SK-N-SH (cell line): ENCODE data around the gene GALNT18. TPM values are rescaled to one million over a fixed set of nuclear protein-coding genes. Genes with fewer than 3 reads are reported as not detected.

Experiments
- CTCF ChIA-PET: fragments of 300-600, 350-600 bp; formaldehyde crosslinking; extraction: SDS; loops from one replicate; lab custom pipeline; 2021; lab: Yijun Ruan, JAX
- POLR2A ChIA-PET: fragments of 350-600 bp; sonication (Branson Sonifier 250); formaldehyde crosslinking; extraction: SDS; loops from one replicate; lab custom pipeline; 2020; ENCODE audit warnings: antibody characterized with exemption, inconsistent platforms; lab: Yijun Ruan, JAX
- DNase-seq: peaks from one replicate; pipeline ENCODE4 v3.0.0; 2012
- H2AFZ ChIP-seq: fragments of 200-600 bp; sonication (generic); 2 replicates; pipeline ENCODE4 v1.8.1; 2016; ENCODE audit warnings: antibody characterized with exemption, mild to moderate bottlenecking, low read depth
- H3F3A ChIP-seq: fragments of 200-600 bp; sonication (generic); replicated peaks from 2 replicates; pipeline ENCODE3; 2016; ENCODE audit warnings: antibody characterized with exemption, mild to moderate bottlenecking; ENCODE audit not compliant: insufficient read depth
- H3K27ac ChIP-seq, 2 experiments: fragments of 200-500 bp in 1 of 2; fragments of 200-600 bp in 1 of 2; sonication (Bioruptor generic) in 1 of 2; sonication (generic), shearing (Covaris generic) in 1 of 2; 2 replicates each; pipeline versions ENCODE4 v1.5.1 to v1.6.1; 2014 to 2016; ENCODE audit warnings: low read depth in 2 of 2, inconsistent platforms in 1 of 2, low read length in 1 of 2, mild to moderate bottlenecking in 1 of 2, mixed read lengths in 1 of 2
- H3K27me3 ChIP-seq: fragments of 200-600 bp; sonication (generic), shearing (Covaris generic); 2 replicates; pipeline ENCODE4 v1.6.1; 2016; ENCODE audit warnings: mixed run types; ENCODE audit not compliant: insufficient read depth
- H3K36me3 ChIP-seq, 2 experiments: fragments of 200-500 bp in 1 of 2; fragments of 200-600 bp in 1 of 2; sonication (Bioruptor generic) in 1 of 2; sonication (generic) in 1 of 2; replicated peaks in 1 of 2; 2 replicates each; pipeline versions ENCODE3 to v1.5.1; 2014 to 2016; ENCODE audit warnings: low read length in 1 of 2, mild to moderate bottlenecking in 1 of 2; ENCODE audit not compliant: insufficient read depth in 2 of 2, control insufficient read depth in 1 of 2
- H3K4me1 ChIP-seq, 2 experiments: fragments of 200-500 bp in 1 of 2; fragments of 200-600 bp in 1 of 2; sonication (Bioruptor generic) in 1 of 2; sonication (generic), shearing (Covaris generic) in 1 of 2; 2 replicates each; pipeline versions ENCODE4 v1.5.1 to v1.6.1; 2014 to 2016; ENCODE audit warnings: low read depth in 1 of 2, low read length in 1 of 2, mixed run types in 1 of 2; ENCODE audit not compliant: insufficient read depth in 2 of 2, control insufficient read depth in 1 of 2
- H3K4me2 ChIP-seq: fragments of 200-600 bp; sonication (generic), shearing (Covaris generic); 2 replicates; pipeline ENCODE4 v1.6.1; 2017; ENCODE audit warnings: mixed run types
- H3K4me3 ChIP-seq, 2 experiments: fragments of 200-500 bp in 1 of 2; fragments of 200-600 bp in 1 of 2; sonication (Bioruptor generic) in 1 of 2; sonication (generic), shearing (Covaris generic) in 1 of 2; 2 replicates each; pipeline versions ENCODE4 v1.5.1 to v1.8.1; 2014 to 2016; ENCODE audit warnings: low read depth in 2 of 2, inconsistent platforms in 1 of 2, low read length in 1 of 2, mild to moderate bottlenecking in 1 of 2, mixed read lengths in 1 of 2, moderate library complexity in 1 of 2
- H3K79me2 ChIP-seq: fragments of 200-600 bp; sonication (generic); 2 replicates; pipeline ENCODE4 v1.8.1; 2017; ENCODE audit warnings: mild to moderate bottlenecking; ENCODE audit not compliant: insufficient read depth
- H3K9ac ChIP-seq: fragments of 200-600 bp; sonication (generic); 2 replicates; pipeline ENCODE4 v1.6.1; 2017; ENCODE audit warnings: mixed run types
- H3K9me2 ChIP-seq: fragments of 200-600 bp; sonication (generic); 2 replicates; pipeline ENCODE4 v1.6.1; 2017; ENCODE audit warnings: mixed run types
- H3K9me3 ChIP-seq: fragments of 200-600 bp; sonication (generic); 2 replicates; pipeline ENCODE4 v1.6.1; 2017; ENCODE audit warnings: mixed run types, mild to moderate bottlenecking, moderate library complexity
- H4K20me1 ChIP-seq: fragments of 200-600 bp; sonication (generic); 2 replicates; pipeline ENCODE4 v1.6.1; 2017; ENCODE audit warnings: mild to moderate bottlenecking, mixed run types; ENCODE audit not compliant: insufficient read depth
- CHD2 ChIP-seq: fragments of 150-350 bp; IDR thresholded peaks from 2 replicates; pipeline ENCODE4 v1.6.1; 2018; ENCODE audit warnings: low read length; ENCODE audit not compliant: partially characterized antibody
- CTCF ChIP-seq: fragments of 200-600 bp; sonication (generic); IDR thresholded peaks from 2 replicates; pipeline ENCODE4 v1.6.1; 2017; ENCODE audit warnings: antibody characterized with exemption, mild to moderate bottlenecking, moderate library complexity
- FOXM1 ChIP-seq: IDR thresholded peaks from 2 replicates; pipeline ENCODE4 v1.4.0; 2012; ENCODE audit warnings: low read depth, mild to moderate bottlenecking
- GATA2 ChIP-seq: sonication (generic); formaldehyde crosslinking; IDR thresholded peaks from 2 replicates; pipeline ENCODE4 v1.5.0; 2020; ENCODE audit warnings: mild to moderate bottlenecking, missing genetic modification reagents
- JUND ChIP-seq: IDR thresholded peaks from 2 replicates; pipeline ENCODE4 v1.4.0; 2012
- MEF2A ChIP-seq: IDR thresholded peaks from 2 replicates; pipeline ENCODE4 v1.4.0; 2012; ENCODE audit warnings: low read depth, borderline replicate concordance
- SIN3A ChIP-seq: IDR thresholded peaks from 2 replicates; pipeline ENCODE4 v1.6.1; 2012; ENCODE audit warnings: low read depth, mild to moderate bottlenecking, low read length, moderate library complexity, borderline replicate concordance
- TCF12 ChIP-seq: IDR thresholded peaks from 2 replicates; pipeline ENCODE4 v1.4.0; 2012
- ZBTB33 ChIP-seq: IDR thresholded peaks from 2 replicates; pipeline ENCODE4 v1.4.0; 2012; ENCODE audit warnings: low read depth, borderline replicate concordance
- WGBS: methylation state at CpG from one replicate; pipeline ENCODE4 v1.1.6; 2017; ENCODE audit warnings: low lambda C conversion rate; 5-methylcytosine and 5-hydroxymethylcytosine counted together
- polyA plus RNA-seq, 3 experiments: library from polyadenylated mRNA; depleted of rRNA; stranded (reverse); fragments of >200 nt; gene quantifications; 2 replicates each; pipeline ENCODE4 v1.2.3, GENCODE V29; 2012
- TF ChIP-seq, protein P1 (sequence below): fragments of 150-350 bp; IDR thresholded peaks from 2 replicates; pipeline ENCODE4 v1.6.1; 2016; ENCODE audit warnings: mild to moderate bottlenecking, low read depth, low read length

The GALNT18 gene
- polyA plus RNA-seq, 1 of the 3 experiments (the other 2 are of a cell fraction) = 0.64 TPM

DNA sequence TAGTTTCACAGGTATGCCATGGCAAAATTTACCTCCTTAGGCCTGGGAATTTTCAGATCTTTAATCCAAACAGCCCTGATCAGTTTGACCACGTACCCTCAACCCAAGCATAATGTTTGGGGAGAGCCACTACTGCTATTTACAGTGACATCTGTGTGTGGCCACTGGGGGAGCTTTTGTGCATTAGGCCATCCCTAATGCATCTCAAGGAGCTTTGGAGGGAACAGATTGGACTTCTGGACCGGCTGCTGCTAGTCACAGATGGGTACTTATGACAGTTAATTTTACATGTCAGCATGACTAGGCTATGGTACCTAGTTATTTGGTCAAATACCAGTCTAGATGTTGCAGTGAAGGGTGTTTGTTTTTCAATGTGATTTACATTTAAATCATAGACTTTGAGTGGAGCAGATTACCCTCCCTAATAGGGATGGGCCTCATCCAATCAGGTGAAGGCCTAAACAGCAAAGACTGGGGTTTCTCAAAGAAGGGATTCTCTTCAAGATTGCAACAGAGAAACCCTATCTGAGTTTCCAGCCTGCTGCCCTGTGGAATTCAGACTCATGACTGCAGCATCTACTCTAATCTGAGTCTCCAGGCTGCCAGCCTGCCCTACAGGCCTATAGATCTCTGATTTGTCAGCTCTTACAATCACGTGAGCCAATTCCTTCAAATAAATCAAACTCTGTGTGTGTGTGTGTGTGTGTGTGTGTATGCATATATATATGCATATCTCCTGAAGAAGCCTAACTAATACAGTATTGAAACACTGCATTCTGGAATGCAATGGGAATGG, 38.0 kb upstream of the GALNT18 start:
- no peaks in the 10 kb centered on the region for H3F3A ChIP-seq
- TF ChIP-seq CTCF = peak; percentile 20; the same call in 1 of the 2 replicates
- TF ChIP-seq TCF12 = no peak
- no peak for DNase-seq
- H3K4me1 ChIP-seq = peaks cover 0 to 9% of the 10 kb centered on the region in 2 experiments; a peak in 1 of 4 replicates
- H3K9ac ChIP-seq = no peak overlapping the region
- ChIA-PET CTCF (interaction anchor here (0.6 to 4.7 kb wide), 6 partner anchors 10 to 127 kb away, joined by 3 to 23 read pairs (median 4); no protein-coding TSS in a partner anchor), POLR2A (interaction anchor here (0.7 kb wide), 1 partner anchor 30 kb away, joined by 3 read pairs; no protein-coding TSS in a partner anchor)
- no peaks in the 10 kb centered on the region for H3K9me2 ChIP-seq
- H3K4me3 ChIP-seq = no peak overlapping the region
- H3K9me3 ChIP-seq = no peaks in the 10 kb centered on the region
- no peaks in the 10 kb centered on the region for H3K79me2 ChIP-seq
- H3K27ac ChIP-seq = no peak overlapping the region
- no peak overlapping the region for H3K4me2 ChIP-seq
- WGBS = 31% methylated on average over 3 of the region's 3 CpGs
- no peak overlapping the region for H2AFZ ChIP-seq
- H4K20me1 ChIP-seq = no peaks in the 10 kb centered on the region
- no peaks in the 10 kb centered on the region for H3K36me3 ChIP-seq
- H3K27me3 ChIP-seq = 0 out of 2 replicates have a peak, but pooled peaks cover 7% of the 10 kb centered on the region

GRCh38 chr11:11657218-11657955, 35.6 kb upstream of the GALNT18 start:
- Histone ChIP-seq H3K9me2 (no peaks in the 10 kb centered on the region), H3K36me3 (no peaks in the 10 kb centered on the region), H3K9me3 (no peaks in the 10 kb centered on the region), H3K4me2 (no peak overlapping the region), H3K27ac (no peak overlapping the region), H3K27me3 (no peaks in the 10 kb centered on the region), H3K4me1 (peaks cover 0 to 9% of the 10 kb centered on the region in 2 experiments; a peak in 1 of 4 replicates), H4K20me1 (no peaks in the 10 kb centered on the region), H3K4me3 (no peak overlapping the region), H3F3A (no peaks in the 10 kb centered on the region), H3K9ac (no peak overlapping the region), H2AFZ (no peak overlapping the region), H3K79me2 (no peaks in the 10 kb centered on the region)
- WGBS = 39% methylated on average over 6 of the region's 6 CpGs
- ChIA-PET POLR2A (no interaction called here), CTCF (interaction anchor here (0.7 to 4.7 kb wide), 2 partner anchors 12 to 39 kb away, joined by 3 to 23 read pairs; no protein-coding TSS in a partner anchor)
- DNase-seq = no peak
- TF ChIP-seq GATA2 (CRISPR knock-in tag) (no peak), ZBTB33 (no peak), MEF2A (no peak), CHD2 (no peak), FOXM1 (no peak), SIN3A (no peak), JUND (no peak)
- TF ChIP-seq, protein P1, sequence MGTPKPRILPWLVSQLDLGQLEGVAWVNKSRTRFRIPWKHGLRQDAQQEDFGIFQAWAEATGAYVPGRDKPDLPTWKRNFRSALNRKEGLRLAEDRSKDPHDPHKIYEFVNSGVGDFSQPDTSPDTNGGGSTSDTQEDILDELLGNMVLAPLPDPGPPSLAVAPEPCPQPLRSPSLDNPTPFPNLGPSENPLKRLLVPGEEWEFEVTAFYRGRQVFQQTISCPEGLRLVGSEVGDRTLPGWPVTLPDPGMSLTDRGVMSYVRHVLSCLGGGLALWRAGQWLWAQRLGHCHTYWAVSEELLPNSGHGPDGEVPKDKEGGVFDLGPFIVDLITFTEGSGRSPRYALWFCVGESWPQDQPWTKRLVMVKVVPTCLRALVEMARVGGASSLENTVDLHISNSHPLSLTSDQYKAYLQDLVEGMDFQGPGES = no peak
